Esophagus (tissue), 2 donors: ENCODE data around the gene IQCH. TPM values are rescaled to one million over a fixed set of nuclear protein-coding genes. Genes with fewer than 3 reads are reported as not detected.

Source experiments
- H3K27ac ChIP-seq, 2 donors: one replicate each; pipeline ENCODE4 v1.5.1; 2013; ENCODE audit warnings: low read depth in 2 of 2, mild to moderate bottlenecking in 2 of 2, inconsistent platforms in 1 of 2, low read length in 1 of 2, moderate library complexity in 1 of 2
- H3K27me3 ChIP-seq, 2 donors: one replicate each; pipeline ENCODE4 v1.6.1; 2013; ENCODE audit warnings: low read length in 2 of 2, control low read depth in 1 of 2, mild to moderate bottlenecking in 1 of 2; ENCODE audit not compliant: insufficient read depth in 2 of 2, control insufficient read depth in 1 of 2
- H3K36me3 ChIP-seq, 2 donors: one replicate each; pipeline ENCODE4 v1.6.1; 2013; ENCODE audit warnings: low read length in 1 of 2; ENCODE audit not compliant: control insufficient read depth in 2 of 2, insufficient read depth in 2 of 2
- H3K4me1 ChIP-seq, 2 donors: one replicate each; pipeline ENCODE4 v1.6.1; 2013; ENCODE audit warnings: low read length in 1 of 2; ENCODE audit not compliant: control insufficient read depth in 2 of 2, insufficient read depth in 2 of 2
- H3K4me3 ChIP-seq, 2 donors: one replicate each; pipeline ENCODE4 v1.5.1; 2013; ENCODE audit warnings: low read length in 2 of 2, mild to moderate bottlenecking in 2 of 2, low read depth in 1 of 2, moderate library complexity in 1 of 2
- H3K9me3 ChIP-seq, 2 donors: one replicate each; pipeline ENCODE4 v1.6.1; 2013; ENCODE audit warnings: mild to moderate bottlenecking in 2 of 2, low read depth in 1 of 2, low read length in 1 of 2, moderate library complexity in 1 of 2; ENCODE audit not compliant: control insufficient read depth in 2 of 2, insufficient read depth in 1 of 2
- WGBS, 2 donors: extraction: QIAGEN DNeasy Blood & Tissue Kit; methylation state at CpG; one replicate each; pipeline ENCODE4 v1.1.7; 2013; 5-methylcytosine and 5-hydroxymethylcytosine counted together
- polyA plus RNA-seq, 2 donors: library from polyadenylated mRNA; stranded (reverse); fragments of 200-250 nt; gene quantifications; one replicate each; pipeline ENCODE4 v1.2.3, GENCODE V29; 2013
- donor health status: healthy with polysubstance abuse.
- donor health status: Bipolar disorder and iron deficiency.

Gene IQCH
- polyA plus RNA-seq, 2 donors: 0.26 to 0.45 TPM

DNA sequence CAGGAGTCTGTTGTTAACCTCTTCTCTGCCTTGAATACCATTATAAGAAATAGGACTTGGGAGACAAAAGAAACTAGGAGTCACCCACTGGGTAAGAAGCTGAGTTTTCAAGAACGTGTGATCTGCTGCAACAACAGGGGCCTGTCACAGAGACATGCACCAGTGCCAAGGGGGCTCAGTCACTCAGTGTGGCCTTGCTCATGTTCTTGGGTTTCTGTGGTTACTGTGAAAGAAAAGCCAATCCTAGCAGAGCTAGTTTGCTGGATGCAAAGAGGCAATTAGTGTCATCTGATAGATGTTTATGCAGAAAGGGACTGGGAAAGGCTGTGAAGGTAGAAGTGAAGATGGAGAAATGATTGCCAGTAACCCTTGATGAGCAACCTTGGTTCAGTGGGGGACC lies 126.3 kb downstream of the IQCH start:
- H3K4me1 ChIP-seq: no peaks in the 10 kb centered on the region
- WGBS, 2 donors: 70 to 81% methylated on average over 1 of the region's 1 CpG

DNA sequence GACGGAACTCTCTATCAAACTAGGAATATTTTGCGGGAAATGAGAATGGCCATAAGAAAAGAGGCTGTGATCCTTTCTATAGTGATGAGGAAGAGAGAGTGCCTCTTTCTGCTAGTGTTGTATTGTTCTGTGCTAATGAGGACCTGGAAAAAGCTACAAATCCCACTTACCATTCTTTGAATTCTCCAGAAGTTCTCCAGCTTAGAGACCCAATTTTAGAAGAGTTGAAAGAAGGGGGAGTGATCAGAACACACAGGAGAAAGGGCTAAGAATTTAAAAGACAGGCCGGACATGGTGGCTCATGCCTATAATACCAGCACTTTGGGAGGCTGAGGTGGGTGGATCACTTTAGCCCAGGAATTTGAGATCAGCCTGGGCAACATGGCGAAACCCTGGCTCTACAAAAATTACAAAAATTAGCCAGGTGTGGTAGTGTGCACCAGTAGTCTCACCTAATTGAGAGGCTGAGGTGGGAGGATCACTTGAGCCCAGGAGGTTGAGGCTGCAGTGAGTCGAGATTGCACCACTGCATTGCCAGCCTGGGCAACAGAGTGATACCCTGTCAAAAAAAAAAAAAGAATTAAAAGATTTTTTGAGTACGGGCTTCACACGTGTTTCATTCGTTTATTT lies 126.9 kb downstream of the IQCH start:
- Histone ChIP-seq H3K36me3 (no peaks in the 10 kb centered on the region), H3K27me3 (no peaks in the 10 kb centered on the region), H3K4me1 (no peaks in the 10 kb centered on the region), H3K4me3 (no peak overlapping the region), H3K9me3 (no peaks in the 10 kb centered on the region), H3K27ac (no peak overlapping the region)
- WGBS, 2 donors: 90 to 93% methylated on average over 8 of the region's 8 CpGs

More for the DNA sequence above, 126.3 kb downstream of the IQCH start:
- no peaks in the 10 kb centered on the region for H3K9me3 ChIP-seq
- no peak overlapping the region for H3K27ac ChIP-seq
- no peaks in the 10 kb centered on the region for H3K27me3 ChIP-seq
- H3K36me3 ChIP-seq: no peaks in the 10 kb centered on the region
- no peak overlapping the region for H3K4me3 ChIP-seq

DNA sequence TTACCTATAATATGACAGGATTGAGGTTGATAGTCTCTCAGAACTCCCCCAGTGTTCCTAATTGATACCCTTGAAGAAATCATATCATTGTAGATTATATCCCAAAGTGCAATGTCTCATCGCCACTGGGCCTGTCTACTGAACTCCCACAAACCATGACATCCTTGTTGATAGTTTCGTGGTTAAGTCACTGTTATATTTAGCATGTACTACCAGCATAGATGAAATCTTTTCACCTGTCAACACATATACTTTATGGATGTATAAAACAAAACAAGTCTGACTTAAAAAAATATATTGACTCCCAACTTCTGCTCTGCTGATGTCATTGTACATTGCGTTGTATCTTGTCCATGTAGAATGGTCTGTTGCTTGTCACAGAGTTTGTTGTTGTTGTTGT lies 128.1 kb downstream of the IQCH start:
- WGBS, 2 donors: 90 to 93% methylated on average over 3 of the region's 3 CpGs
- H3K4me3 ChIP-seq: no peak overlapping the region
- H3K27me3 ChIP-seq: no peaks in the 10 kb centered on the region
- no peaks in the 10 kb centered on the region for H3K36me3 ChIP-seq
- no peaks in the 10 kb centered on the region for H3K9me3 ChIP-seq
- H3K27ac ChIP-seq: no peak overlapping the region
- H3K4me1 ChIP-seq: no peaks in the 10 kb centered on the region

DNA sequence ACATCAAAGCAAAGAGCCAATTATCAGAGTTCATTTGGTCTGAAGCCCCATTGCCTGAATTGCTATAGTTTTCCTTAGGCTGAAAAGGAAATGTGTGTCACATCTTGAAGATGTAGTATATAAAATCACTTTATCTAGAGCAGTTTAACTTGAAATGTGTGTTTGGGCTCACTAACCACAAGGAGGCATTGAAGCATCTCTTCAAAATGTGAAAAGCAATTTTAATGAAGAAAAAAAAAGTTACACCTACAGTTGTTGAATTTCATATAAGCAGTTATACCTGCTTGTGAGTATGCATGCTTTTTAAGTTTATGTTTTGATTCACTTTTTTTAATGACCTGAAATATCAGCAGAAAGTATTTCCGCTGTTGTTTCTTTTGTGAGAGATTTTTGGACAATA lies 129.3 kb downstream of the IQCH start:
- 91 to 96% methylated on average over 1 of the region's 1 CpG for WGBS, 2 donors
- H3K27ac ChIP-seq: no peak overlapping the region
- no peaks in the 10 kb centered on the region for H3K4me1 ChIP-seq
- no peaks in the 10 kb centered on the region for H3K36me3 ChIP-seq
- H3K9me3 ChIP-seq: no peaks in the 10 kb centered on the region
- H3K4me3 ChIP-seq: no peak overlapping the region
- H3K27me3 ChIP-seq: no peaks in the 10 kb centered on the region

DNA sequence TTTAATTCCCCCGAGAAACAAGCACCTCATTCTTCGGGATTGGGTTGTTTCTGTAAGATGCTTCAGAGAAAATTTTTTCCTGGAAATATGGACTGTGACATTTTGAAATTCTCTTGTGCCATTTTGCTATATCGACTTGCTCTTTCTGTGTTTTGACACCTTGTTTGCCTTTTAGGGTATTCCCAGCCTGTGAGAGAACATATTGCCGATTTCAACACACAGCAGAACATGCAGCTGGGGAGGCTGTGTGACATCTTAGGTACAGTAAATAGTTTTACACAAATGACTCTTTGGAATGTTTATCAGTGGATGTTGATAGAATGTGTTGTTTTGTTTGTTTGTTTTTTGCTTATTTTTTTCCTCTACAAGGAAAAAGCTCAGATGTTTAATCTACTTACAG lies 130.2 kb downstream of the IQCH start:
- WGBS, 2 donors: 79 to 84% methylated on average over 4 of the region's 4 CpGs

DNA sequence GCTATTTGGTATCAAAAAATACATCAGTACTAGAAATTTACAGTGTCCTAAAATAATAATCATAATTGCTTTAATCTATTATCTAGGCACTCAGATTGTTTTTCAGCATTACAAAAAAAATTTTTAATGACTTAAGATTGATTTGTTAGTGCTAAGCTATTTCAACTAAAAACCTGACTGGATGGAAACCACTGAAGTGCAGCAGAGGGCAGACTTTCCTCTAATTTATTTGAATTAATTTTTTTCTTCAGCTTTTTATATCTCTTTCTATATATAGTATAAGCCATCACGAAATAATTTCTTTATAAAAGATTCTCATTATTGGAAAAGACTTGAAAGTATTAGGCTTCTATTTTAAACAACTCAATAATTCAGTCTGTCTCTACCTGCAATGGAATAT lies 131.4 kb downstream of the IQCH start:
- no peaks in the 10 kb centered on the region for H3K4me1 ChIP-seq
- 15 to 41% methylated on average over 1 of the region's 1 CpG for WGBS, 2 donors
- H3K27ac ChIP-seq: no peak overlapping the region
- no peak overlapping the region for H3K4me3 ChIP-seq
- H3K36me3 ChIP-seq: no peaks in the 10 kb centered on the region
- no peaks in the 10 kb centered on the region for H3K9me3 ChIP-seq
- H3K27me3 ChIP-seq: no peaks in the 10 kb centered on the region

More for the DNA sequence above, 130.2 kb downstream of the IQCH start:
- Histone ChIP-seq H3K4me3 (no peak overlapping the region), H3K36me3 (no peaks in the 10 kb centered on the region), H3K9me3 (no peaks in the 10 kb centered on the region), H3K27me3 (no peaks in the 10 kb centered on the region), H3K27ac (no peak overlapping the region), H3K4me1 (no peaks in the 10 kb centered on the region)

DNA sequence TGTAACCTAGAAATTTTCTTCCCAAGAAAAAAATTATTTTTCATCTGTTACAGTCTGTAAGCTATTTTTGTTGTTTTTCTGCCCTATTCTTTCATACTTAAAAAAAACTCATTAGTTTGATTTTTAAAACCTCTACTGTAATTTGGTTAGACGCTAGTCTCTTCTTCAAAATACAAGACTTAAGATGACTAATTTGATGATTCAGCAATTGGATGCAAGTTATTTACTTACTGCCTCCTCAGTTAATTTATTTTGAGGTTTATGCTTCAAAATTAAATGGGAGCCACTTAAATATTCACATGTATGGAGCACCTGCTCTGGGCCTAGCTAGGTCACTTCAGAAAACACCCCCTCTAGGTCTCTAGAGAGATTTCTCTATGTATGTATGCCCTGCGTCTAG lies 132.4 kb downstream of the IQCH start:
- Histone ChIP-seq H3K4me1 (no peaks in the 10 kb centered on the region), H3K36me3 (no peaks in the 10 kb centered on the region), H3K9me3 (no peaks in the 10 kb centered on the region), H3K27ac (no peak overlapping the region), H3K4me3 (no peak overlapping the region), H3K27me3 (no peaks in the 10 kb centered on the region)
- 85 to 93% methylated on average over 2 of the region's 2 CpGs for WGBS, 2 donors

DNA sequence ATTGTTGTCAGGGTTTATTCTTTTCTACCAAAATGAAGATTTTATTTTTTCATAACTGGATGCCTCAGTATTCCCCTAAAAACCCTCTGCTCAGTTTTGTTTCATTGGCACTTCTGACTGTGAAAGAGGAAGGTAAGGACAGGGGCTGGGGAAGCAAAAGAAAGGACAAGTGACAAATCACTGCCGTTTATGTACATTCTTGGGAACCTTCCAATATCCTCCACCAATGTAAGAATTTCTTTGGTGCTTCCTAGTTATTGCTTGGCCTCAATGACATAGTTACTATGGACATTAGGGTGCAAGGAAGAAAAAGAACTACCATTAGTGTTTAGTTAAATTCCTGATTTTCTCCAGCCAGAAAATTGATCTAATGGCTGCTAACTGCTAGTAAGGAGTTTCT lies 135.4 kb downstream of the IQCH start:
- WGBS, 2 donors: 43 to 54% methylated on average over 1 of the region's 1 CpG
- Histone ChIP-seq H3K27ac (no peak overlapping the region), H3K36me3 (no peaks in the 10 kb centered on the region), H3K9me3 (no peaks in the 10 kb centered on the region), H3K4me1 (no peaks in the 10 kb centered on the region), H3K27me3 (no peaks in the 10 kb centered on the region), H3K4me3 (no peak overlapping the region)

DNA sequence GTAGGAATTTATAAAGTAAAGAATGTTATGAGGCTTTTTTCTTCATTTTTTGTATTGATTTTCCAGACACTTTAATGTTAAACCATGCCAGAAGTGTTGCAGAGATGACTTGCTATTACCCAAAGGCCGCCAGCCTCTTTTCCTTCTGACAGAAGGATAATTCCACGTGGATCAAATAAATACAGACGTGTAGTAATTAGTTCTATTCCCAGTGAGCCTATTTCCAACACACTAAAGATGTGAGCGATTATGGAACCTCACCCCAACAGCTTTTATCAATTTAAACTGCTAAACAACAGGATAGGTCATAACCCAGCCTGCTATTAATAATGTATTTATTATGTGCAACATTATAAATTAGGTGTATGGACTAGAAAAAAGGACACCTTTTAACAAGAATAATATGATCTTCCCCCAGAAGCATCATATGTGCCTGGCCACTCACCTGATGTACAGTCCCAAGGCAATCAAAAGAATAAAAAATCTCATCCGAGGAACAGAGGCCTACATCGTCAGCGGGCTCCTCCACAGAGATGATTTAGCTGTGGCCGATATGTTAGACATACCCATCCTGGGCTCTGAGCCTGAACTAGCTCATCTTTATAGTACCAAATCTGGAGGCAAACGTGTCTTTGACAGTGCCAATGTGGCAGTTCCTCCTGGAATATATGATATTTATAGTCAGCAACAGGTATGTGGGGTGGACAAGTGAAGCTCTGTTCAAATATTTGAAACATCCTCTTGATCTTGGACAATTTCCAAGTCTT lies 140.5 kb downstream of the IQCH start:
- no peak overlapping the region for H3K27ac ChIP-seq
- WGBS, 2 donors: 80 to 81% methylated on average over 9 of the region's 9 CpGs

DNA sequence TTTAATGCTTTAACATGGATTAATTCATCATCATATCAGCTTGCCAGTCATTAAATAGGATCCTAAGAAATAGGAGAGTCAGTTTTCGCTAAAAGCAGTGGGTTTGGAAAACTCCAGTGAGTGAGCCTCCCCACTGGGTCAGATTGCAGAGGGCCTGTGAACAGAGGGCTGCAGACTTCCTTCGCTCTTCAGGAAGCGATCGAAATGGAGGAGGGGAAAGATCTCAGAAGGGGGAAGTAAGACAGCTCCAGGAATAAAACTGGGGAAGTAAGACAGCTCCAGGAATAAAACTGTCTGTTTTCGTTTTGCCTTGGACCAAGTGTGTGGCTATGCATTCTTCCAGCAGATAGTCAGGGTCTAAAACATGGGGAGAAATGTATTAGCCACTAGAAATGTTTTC lies 141.5 kb downstream of the IQCH start:
- Histone ChIP-seq H3K36me3 (peaks cover 0 to 4% of the 10 kb centered on the region in 2 donors), H3K27me3 (peaks cover 0 to 2% of the 10 kb centered on the region in 2 donors), H3K4me1 (no peaks in the 10 kb centered on the region), H3K27ac (no peak overlapping the region), H3K4me3 (no peak overlapping the region), H3K9me3 (no peaks in the 10 kb centered on the region)
- 81 to 87% methylated on average over 5 of the region's 5 CpGs for WGBS, 2 donors

More for the DNA sequence above, 140.5 kb downstream of the IQCH start:
- Histone ChIP-seq H3K4me3 (no peak overlapping the region), H3K36me3 (peaks cover 0 to 4% of the 10 kb centered on the region in 2 donors), H3K9me3 (no peaks in the 10 kb centered on the region), H3K4me1 (no peaks in the 10 kb centered on the region), H3K27me3 (peaks cover 0 to 2% of the 10 kb centered on the region in 2 donors)
